Measurements from ENCODE around the gene FAM20B.
"Not testable (repeated sequence)": the region's sequence is repeated elsewhere in the genome, so short reads cannot be mapped to it uniquely, and the experiment has no call there.

FAM20B gene

DNA sequence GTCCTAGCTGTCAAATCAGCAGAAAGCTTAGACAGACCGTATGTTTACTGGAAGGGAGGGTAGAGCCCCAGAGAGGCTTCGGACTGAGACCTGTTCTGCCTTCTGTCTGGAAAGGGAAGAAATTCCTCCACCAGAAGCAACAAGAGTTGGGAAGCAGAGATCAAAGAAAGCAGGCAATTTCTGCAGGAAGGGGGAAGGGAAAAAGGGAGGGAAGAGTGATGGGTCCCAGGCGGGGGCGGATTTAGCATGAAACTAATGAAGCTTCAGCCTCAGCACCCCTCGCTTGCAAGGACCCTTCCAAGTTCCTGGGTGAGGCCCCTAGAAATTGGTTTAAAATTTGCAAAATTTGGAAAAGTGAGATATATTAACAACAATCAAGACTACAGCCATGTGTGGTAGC lies 26.6 kb upstream of the FAM20B start:
- Histone ChIP-seq H3K4me1 (ENCODE audit: low read length) (no peaks in the 10 kb centered on the region), H3K27ac (ENCODE audit: low read length) (no peak overlapping the region), H3K4me2 (ENCODE audit: low read depth, low read length) (no peak overlapping the region), H3K79me2 (ENCODE audit: low read length) (no peaks in the 10 kb centered on the region), H2AFZ (ENCODE audit: low read length) (no peak overlapping the region), H3K27me3 (replicated peaks; ENCODE audit: insufficient read depth, low read length) (no peaks in the 10 kb centered on the region), H3K9me3 (replicated peaks; ENCODE audit: insufficient read depth, low read length) (no peaks in the 10 kb centered on the region), H3K9ac (ENCODE audit: low read length) (no peak overlapping the region), H3K36me3 (replicated peaks; ENCODE audit: insufficient read depth, low read length) (no peaks in the 10 kb centered on the region), H3K4me3 (ENCODE audit: low read length) (no peak overlapping the region), H3F3A (ENCODE audit: insufficient read depth, low read length) (no peaks in the 10 kb centered on the region), H4K20me1 (ENCODE audit: insufficient read depth, low read length) (no peaks in the 10 kb centered on the region), H3K9me2 (replicated peaks; ENCODE audit: insufficient read depth, low read length) (no peaks in the 10 kb centered on the region)
- no peak for DNase-seq
- no peak for TF ChIP-seq EZH2phosphoT487 (IDR thresholded peaks at IDR 0.05; ENCODE audit: low read length)
- no peak for TF ChIP-seq CTCF (IDR thresholded peaks at IDR 0.05; ENCODE audit: low read length)
- TF ChIP-seq EZH2 (optimal IDR thresholded peaks at IDR 0.05; ENCODE audit: low read depth, low read length) = no peak

GRCh38 chr1:179001451-179001850 lies 24.2 kb upstream of the FAM20B start:
- no peak for TF ChIP-seq CTCF (IDR thresholded peaks at IDR 0.05; ENCODE audit: low read length)
- no peak for TF ChIP-seq EZH2phosphoT487 (IDR thresholded peaks at IDR 0.05; ENCODE audit: low read length)
- no peak for TF ChIP-seq EZH2 (optimal IDR thresholded peaks at IDR 0.05; ENCODE audit: low read depth, low read length)
- DNase-seq = no peak
- H3F3A ChIP-seq (ENCODE audit: insufficient read depth, low read length) = no peaks in the 10 kb centered on the region
- H3K9me2 ChIP-seq (replicated peaks; ENCODE audit: insufficient read depth, low read length) = no peaks in the 10 kb centered on the region
- H3K4me1 ChIP-seq (ENCODE audit: low read length) = no peaks in the 10 kb centered on the region
- no peaks in the 10 kb centered on the region for H3K9me3 ChIP-seq (replicated peaks; ENCODE audit: insufficient read depth, low read length)
- H3K27ac ChIP-seq (ENCODE audit: low read length) = no peak overlapping the region
- H3K27me3 ChIP-seq (replicated peaks; ENCODE audit: insufficient read depth, low read length) = no peaks in the 10 kb centered on the region
- no peak overlapping the region for H3K9ac ChIP-seq (ENCODE audit: low read length)
- no peaks in the 10 kb centered on the region for H4K20me1 ChIP-seq (ENCODE audit: insufficient read depth, low read length)
- no peak overlapping the region for H2AFZ ChIP-seq (ENCODE audit: low read length)
- H3K4me3 ChIP-seq (ENCODE audit: low read length) = no peak overlapping the region
- no peaks in the 10 kb centered on the region for H3K79me2 ChIP-seq (ENCODE audit: low read length)
- H3K4me2 ChIP-seq (ENCODE audit: low read depth, low read length) = no peak overlapping the region
- no peaks in the 10 kb centered on the region for H3K36me3 ChIP-seq (replicated peaks; ENCODE audit: insufficient read depth, low read length)

- not testable (repeated sequence) for H3K79me2 ChIP-seq (ENCODE audit: low read length); H3K36me3 ChIP-seq (replicated peaks; ENCODE audit: insufficient read depth, low read length); H3K9ac ChIP-seq (ENCODE audit: low read length); H3K27me3 ChIP-seq (replicated peaks; ENCODE audit: insufficient read depth, low read length); H3F3A ChIP-seq (ENCODE audit: insufficient read depth, low read length); H3K4me3 ChIP-seq (ENCODE audit: low read length); H3K9me2 ChIP-seq (replicated peaks; ENCODE audit: insufficient read depth, low read length); DNase-seq; H4K20me1 ChIP-seq (ENCODE audit: insufficient read depth, low read length); H3K9me3 ChIP-seq (replicated peaks; ENCODE audit: insufficient read depth, low read length); H3K27ac ChIP-seq (ENCODE audit: low read length); H3K4me1 ChIP-seq (ENCODE audit: low read length)
- Histone ChIP-seq H3K4me2 (ENCODE audit: low read depth, low read length) (peak overlapping the region; percentile 36; the same call in 1 of the 2 replicates), H2AFZ (ENCODE audit: low read length) (peak overlapping the region; percentile 88; the same call in 1 of the 2 replicates)
These were observed 23.6 kb upstream of the FAM20B start for GRCh38 chr1:179002064-179002463.

DNA sequence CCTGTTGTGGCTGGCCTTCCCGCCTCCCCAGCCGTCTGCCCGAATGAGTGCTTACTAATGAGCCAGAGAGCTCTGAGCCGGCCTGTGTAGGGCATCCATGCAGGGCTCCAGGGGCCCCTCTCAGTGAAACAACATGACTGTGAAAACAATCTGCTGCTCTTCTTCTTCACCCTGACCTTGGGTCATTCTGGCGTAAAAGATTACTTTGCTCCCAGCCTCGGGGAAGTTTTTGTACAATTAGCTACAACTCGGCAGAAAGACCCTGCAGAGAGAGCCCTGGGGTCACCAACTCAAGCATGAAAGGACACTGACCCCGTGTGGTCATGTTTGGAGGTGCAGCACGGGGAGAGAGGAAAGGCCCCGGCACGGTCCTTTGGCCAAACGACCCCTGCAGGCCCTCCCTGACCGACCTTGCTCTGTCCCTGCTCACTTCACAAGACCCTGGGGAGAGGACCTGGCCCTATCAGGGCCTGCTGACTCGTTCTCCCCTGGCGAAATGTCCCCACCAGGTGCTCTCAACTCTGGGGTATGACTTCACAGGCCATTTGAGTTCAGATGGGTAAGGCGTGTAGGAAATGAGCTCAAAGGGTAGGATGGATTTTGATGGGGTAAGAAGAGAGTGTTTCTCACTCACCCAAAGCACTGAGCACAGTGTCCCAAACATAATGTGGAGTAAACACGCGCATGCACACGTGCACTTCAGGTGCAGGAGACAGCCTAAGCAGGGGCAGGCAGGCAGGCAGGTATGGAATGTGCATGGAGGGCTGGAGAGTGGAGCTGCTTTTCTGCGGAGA lies 22.9 kb upstream of the FAM20B start:
- Histone ChIP-seq H3K4me3 (ENCODE audit: low read length) (no peak overlapping the region), H2AFZ (ENCODE audit: low read length) (peak overlapping the region; percentile 88), H4K20me1 (ENCODE audit: insufficient read depth, low read length) (no peaks in the 10 kb centered on the region), H3F3A (ENCODE audit: insufficient read depth, low read length) (no peaks in the 10 kb centered on the region), H3K79me2 (ENCODE audit: low read length) (no peaks in the 10 kb centered on the region), H3K9me3 (replicated peaks; ENCODE audit: insufficient read depth, low read length) (no peaks in the 10 kb centered on the region), H3K27ac (ENCODE audit: low read length) (no peak overlapping the region), H3K9ac (ENCODE audit: low read length) (no peak overlapping the region), H3K36me3 (replicated peaks; ENCODE audit: insufficient read depth, low read length) (no peaks in the 10 kb centered on the region), H3K4me2 (ENCODE audit: low read depth, low read length) (peak overlapping the region; percentile 36), H3K4me1 (ENCODE audit: low read length) (no peaks in the 10 kb centered on the region), H3K9me2 (replicated peaks; ENCODE audit: insufficient read depth, low read length) (no peaks in the 10 kb centered on the region), H3K27me3 (replicated peaks; ENCODE audit: insufficient read depth, low read length) (no peaks in the 10 kb centered on the region)
- DNase-seq = peak; percentile 65
- TF ChIP-seq CTCF (IDR thresholded peaks at IDR 0.05; ENCODE audit: low read length) (peak; percentile 99), EZH2 (optimal IDR thresholded peaks at IDR 0.05; ENCODE audit: low read depth, low read length) (no peak), EZH2phosphoT487 (IDR thresholded peaks at IDR 0.05; ENCODE audit: low read length) (no peak)
